ENCODE data around the gene CACNG1.

Gene CACNG1

DNA sequence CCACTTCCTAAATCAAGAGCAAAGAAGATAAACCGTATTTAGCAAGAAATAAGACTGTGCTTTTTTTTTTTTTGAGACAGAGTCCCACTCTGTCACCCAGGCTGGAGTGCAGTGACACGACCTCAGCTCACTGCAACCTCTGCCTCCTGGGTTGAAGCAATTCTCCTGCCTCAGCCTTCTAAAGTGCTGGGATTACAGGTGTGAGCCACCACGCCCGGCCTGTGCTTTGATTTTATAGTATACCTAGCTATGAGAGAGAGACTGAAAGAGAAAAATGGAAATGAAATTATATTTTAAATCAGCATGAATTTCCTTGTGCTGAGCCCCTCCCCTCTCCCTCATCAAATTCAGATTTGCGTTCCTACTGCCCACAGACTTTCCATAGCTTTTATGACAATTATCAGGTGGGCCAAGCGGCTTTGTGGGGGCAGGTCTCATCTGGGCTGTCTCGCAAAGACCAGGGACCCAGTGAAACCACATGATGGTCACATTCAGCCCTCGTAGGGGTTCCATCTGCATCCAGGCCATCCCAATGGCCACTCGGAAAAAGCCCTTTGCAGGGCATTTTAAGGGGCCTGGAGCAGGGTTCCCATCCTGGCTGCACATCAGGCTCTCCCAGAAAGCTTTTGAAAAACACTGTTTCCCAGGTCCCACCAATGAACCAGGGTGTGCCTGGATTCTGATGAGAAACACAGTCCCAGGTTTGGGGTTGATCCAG, 8.5 kb downstream of the CACNG1 start:
- no peak for DNase-seq

DNA sequence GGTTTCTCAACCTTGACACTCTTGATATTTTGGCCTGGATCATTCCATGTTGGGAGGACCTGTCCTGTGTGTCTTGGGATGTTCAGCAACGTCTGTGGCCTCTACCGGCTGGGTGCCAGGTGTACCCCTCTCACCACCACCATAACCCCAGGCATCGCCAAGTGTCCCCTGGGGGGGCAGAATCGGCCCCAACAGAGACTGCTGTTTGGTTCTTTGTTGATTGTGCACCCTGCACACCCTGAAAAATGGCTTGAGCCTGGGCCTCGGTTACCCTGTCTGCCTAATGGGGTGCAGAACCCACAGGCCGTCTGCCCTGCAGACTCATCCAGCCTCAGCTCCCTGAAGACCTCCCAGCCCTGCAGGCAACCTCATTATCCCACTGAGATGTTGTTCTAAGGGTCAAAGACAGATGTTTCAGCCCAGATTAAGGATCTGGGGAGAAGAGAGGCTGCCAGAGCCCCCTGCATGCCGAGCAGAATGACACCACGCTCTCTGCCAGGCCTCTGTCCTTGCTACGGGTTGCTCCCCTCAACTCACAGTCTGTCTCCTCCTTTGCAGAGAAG, 9.2 kb downstream of the CACNG1 start:
- DNase-seq = no peak

DNA sequence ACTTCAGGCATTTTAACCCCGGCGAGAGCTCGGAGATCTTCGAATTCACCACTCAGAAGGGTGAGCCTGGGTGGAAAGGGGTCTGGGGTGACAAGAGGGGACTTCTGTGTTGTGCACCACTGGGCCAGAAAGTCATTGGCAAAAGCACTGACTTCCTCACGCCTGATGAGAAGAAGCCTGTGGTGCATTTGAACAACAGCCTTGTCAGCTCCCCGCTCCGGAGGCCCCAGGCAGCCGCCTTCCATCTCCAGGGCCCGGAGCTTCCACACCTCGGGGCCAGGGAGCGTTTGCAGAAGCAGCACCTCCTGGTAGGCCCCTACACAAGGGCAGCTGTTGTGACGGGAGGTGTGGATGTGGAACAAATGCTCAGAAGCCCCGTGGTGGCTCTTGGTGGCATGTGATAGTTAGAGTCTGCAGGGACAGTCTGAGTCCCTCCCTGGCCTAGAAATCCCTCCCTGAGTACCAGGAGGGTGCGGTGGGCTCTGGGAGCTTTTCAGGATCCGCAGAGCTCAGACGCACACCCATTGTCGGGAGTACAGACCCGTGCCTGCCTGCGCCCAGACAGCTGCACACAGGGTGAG, 9.7 kb downstream of the CACNG1 start:
- DNase-seq = no peak

DNA sequence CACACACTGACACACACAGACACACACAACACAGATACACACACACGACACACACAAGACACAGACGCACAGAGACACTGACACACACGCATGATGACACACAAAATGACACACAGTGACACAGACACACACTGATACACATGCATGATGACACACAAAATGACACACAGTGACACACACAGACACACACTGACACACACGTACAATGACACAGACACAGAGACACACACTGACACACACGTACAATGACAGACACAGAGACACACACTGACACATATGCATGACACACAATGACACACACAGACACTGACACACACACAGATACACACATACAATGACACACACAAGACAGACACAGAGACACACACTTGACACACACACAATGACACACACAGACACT, 10.3 kb downstream of the CACNG1 start:
- no peak for DNase-seq

DNA sequence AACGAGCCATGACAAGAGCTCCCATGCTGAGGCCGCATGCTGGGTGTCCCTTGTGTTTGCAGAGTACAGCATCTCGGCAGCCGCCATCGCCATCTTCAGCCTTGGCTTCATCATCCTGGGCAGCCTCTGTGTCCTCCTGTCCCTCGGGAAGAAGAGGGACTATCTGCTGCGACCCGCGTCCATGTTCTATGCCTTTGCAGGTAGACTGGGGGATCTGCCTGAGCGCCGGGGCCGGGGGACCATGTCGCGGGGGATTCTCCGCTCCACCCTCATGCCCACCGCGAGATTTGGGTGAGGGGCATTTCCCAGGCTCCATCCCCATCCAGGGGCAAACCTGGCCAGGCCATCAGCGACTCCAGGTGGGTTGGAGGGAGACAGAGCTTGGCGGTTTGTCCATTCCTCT, 10.7 kb downstream of the CACNG1 start:
- no peak for DNase-seq

DNA sequence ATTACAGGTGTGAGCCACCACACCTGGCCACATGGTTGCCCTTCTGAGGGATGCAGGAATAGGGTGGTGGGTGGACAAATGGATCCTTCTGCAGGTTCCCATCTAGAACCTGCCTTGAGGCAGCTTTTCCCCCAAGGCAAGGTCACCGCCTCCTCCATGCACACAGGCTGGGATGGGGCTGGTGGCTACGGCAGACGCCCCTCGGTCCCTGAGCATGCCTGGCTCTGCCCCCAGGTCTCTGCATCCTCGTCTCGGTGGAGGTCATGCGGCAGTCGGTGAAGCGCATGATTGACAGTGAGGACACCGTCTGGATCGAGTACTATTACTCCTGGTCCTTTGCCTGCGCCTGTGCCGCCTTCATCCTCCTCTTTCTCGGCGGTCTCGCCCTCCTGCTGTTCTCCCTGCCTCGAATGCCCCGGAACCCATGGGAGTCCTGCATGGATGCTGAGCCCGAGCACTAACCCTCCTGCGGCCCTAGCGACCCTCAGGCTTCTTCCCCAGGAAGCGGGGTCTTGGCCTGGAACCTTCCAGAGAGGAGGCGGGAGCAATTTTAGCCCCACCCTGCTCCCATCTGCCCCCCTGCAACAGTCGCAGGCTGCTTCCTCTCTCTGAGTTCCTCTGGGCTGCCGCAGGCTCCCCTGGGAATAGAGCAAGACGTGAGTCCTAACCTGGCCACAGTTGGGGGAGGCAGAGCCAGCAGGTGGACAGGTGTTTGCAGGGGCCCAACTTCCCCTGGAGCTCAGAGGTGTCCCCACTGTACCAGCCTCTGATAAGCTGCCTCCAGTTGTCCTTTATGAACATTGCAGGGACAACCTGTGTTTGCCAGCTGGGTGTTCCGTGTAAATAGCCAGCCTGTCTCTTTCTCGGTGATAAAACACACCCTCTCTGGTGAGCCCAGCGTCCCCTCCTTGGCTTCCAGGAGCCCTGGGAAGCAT, 11.7 kb downstream of the CACNG1 start:
- DNase-seq = no peak

DNA sequence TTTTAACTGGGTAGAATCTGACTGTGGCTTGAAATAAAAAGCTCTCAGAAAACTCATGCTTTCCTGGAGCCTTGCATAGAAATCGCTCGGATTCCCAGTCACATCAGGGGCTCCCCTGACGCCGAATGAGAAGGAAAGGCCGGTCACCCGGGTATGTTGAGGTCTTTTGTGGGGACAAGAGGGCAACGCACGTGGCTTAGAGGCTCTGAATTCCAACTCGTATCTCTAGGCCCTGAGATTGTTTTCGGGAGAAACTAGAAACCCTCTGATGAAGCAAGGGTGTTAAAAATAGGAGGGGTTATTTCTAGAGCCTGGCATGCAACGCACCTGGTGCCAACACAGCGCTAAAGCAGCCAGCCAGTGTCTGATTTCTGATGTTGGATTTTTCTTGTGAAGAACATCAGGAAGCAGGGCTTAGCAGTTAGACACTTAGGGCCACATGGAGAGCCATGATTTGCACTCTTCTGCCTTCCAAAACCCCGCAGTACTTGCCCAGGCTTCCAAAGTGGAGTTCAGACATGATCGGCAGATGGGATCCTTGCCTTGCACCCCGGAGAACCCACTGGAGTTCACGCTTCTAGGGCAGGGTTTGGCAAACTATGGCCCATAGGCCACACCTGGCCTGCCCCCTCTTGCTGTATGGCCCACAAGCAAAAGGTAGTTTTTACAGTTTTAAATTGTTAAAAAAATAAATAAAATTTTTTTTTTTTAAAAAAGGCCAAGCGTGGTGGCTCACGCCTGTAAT, 12.6 kb downstream of the CACNG1 start:
- DNase-seq = no peak

DNA sequence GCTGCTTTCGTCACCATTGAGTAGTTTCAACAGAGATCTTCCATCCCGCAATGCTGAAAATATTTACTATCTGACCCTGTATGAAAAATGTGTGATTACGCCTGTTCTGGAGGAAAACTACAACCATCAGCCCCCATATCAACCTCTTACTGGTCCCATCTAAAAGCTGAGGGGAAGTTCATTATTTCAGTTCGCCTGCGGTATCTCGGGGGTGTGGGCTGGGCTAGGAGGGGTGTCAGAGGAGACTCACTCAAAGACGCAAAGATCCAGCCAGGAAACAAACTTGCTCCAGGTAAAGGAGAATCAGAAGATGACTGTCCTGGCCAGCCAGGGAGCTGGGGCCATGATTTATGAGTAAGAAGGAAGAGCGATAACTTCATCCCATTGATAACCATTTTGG, 13.7 kb downstream of the CACNG1 start:
- DNase-seq = no peak

DNA sequence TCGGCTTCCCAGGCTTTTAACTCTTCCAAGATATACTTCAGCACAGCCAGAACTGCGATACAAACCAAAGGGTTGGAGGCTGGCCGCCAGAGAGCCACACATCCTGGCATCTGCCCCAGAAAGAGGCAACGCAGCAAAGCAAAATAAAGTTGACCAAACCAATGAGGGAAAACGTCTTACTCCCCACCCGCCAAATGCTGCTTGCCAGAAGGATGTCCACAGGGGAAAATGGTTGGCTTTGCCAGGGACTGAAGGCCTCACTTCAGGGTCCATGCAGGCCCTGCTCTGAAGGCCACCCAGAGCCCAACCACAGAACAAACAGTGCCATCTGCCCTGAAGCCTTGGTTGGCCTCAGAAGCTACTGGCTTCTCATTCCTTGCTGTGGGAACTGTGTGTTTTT, 15.0 kb downstream of the CACNG1 start:
- DNase-seq = no peak

DNA sequence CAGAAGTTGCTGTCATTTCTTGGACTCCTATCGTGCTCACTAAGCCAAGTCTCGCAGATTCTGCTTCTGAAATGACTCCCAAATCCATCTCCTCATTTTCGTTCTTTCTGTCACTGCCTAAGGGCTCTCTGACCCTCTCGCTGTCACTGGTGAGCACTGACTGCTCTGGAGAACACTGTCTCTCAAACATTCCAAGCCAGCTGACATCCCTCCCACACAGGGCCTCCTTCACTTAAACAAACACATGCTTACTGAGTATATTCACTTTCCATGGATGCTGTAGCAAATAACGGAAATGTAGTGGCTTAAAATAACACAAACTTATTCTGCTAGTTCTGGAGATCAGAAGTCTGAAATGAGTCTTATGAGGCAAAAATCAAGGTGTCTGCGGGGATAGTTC, 18.8 kb downstream of the CACNG1 start:
- DNase-seq = no peak

DNA sequence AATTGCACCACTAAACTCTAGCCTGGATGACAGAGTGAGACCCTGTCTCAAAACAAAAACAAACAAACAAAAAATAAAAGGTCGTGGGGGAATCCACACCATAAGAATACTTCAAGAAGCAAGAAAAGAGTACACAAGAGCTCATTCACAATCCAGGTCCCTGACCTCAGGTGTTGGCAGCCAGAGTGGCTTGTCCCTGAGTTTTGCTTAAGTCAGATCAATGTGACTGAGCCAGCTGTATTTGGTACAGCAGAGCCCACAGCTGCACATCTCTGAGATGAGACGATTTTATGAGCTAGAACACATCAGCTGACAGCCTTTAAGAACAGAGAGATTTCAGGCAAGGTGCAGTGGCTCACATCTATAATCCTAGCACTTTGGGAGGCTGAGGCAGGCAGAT, 22.4 kb downstream of the CACNG1 start:
- DNase-seq = no peak

DNA sequence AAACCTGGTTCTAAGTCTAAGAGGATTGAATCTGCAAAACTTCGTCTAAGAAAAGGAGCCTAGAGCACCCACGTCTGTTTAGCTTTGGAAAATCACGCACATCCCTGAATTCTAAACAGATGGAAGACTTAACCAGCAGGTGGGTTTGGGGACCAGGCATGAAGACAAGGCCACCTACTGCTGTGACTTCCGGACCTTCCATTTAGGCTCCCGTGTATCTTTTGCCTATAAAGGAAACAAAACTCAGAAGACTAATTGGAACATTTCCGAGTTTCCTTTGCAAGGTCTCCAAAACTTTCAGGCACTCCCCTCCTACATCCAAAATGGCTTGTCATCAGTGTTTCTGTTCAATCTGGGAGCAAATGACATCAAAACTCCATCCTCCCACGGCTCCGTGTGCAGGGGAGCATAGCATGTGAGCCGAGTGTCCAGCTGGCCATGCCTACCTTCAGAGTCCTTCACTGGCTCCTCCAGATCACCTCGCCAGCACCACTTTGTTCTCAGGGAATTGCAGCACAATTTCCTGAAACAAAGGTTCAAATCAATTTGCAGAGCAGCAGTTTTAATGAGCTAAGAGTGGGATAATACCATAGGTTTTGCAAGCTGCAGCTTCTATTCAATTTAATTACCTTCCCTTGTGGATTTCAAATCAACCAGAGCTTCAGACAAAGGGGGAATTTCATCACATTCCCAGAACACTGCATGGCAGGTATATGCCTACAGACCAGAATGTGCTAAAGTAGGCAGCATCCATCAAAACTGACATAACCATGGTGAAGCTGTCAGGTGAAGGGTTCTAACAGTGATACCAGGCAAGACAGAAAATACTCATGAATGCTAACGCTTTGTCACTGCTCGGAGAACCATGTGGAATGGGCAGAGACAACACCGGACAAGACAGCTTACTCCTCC, 23.5 kb downstream of the CACNG1 start:
- no peak for DNase-seq

DNA sequence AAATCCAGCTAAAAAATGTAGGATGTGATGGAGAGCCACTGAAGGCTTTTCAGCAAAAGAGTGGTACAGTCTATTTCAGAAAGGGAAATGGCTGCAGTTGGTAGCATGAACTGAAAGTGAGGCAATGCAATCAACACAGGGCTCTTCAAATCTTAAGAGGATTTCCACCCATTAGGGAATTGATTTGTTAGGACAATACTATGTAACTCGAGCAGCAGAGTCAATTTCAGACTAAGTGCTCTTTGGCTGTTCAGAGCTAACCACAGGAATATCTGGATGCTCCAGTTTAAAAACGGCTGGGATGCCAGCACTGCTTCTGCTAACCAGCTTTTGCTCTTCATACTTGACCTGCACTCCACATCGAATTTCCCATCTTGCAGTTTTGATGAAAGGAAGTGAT, 24.6 kb downstream of the CACNG1 start:
- DNase-seq = no peak

DNA sequence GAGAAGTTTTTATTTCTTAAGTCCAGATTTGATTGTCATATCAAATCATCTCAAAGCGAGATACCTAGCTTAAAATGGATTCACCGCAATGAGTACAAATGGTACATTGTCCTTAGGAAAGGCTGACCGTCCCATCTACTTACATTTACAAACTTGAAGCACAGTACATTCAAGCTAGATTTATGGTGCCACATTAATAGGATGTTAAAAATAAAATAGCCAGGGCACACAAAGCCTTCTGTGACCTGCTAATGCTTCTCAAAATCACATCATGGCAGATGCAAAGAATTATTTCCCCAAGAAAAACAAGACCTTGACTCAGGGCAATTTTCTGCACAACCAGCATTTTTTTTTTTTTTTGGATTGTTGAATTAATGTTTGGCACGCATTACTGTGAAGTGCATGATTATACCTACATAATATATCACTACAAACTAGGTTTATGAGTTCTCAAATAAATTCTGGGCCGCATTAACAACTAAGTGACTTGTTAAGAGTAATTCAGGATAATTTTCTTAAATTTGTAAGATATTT, 25.3 kb downstream of the CACNG1 start:
- DNase-seq = no peak

DNA sequence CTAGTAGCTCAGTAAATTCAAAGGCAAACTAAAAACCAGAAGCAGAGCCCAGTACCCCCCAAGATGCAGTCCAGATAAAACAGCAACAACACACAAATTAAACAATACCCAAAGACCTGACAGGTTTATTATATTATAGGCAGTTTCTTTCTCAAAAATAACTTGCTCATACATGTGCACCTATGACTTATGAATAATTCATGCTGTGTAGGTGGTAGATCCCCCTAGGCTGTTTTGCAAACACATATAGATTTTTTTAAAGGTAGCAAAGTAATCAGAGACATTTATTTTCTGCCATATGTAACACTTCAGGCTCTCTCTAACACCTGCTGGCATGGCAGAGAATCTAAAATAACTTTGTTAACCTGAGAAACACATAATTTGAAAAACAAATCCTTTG, 27.2 kb downstream of the CACNG1 start:
- no peak for DNase-seq

DNA sequence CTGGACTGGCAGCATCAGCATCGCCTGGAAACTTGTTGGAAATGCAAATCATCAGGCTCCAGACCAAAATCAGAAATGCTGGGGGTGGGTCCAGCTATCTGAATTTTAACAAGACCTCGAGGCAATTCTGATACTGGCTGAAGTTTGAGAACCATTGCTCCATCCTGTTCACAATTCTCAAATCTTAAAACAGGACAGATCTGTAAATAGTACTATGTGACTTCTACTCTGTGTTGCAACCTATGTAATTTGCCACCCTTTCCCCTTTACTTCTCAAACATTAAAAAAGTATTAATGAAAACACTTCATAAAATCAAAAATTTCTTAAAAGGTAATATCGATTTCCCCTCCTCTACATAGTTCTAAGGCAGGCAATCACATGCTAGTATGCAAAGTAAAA, 28.5 kb downstream of the CACNG1 start:
- DNase-seq = no peak

DNA sequence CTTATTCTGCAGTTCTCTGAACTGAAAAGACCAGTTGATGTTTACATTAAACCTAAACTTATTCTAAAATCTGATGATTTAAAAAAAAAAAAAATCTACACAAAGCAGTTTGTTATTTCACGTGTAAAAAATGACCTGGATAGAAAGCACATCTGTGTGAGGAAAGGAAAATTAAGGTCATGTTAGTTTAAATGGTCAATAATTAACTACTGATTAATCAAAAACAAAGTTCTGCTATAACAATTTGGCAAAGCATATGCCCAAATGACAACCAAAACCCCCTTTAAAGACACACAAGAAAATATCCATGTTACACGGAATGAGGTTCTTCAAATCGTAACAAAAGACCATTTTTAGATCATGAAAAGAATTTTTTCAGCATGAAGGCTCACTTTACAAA, 30.4 kb downstream of the CACNG1 start:
- no peak for DNase-seq

DNA sequence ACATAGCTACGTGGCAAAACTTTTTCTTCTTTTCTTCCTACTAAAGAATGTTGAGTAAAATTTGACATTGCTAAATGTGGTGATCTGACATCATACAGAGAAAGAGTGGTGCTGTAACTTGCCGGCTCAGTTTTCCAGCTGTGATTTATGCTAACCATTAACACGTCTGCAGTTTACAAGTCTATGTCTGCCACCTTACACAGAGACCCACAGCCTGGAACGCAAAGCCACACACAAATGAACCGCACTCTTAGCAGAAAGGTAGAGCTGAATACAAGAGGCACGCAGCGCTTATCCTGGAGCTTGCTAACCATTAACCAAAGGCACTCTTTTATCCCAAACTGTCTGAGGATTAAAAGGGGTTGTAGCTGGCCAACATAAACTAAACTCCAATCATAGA, 31.9 kb downstream of the CACNG1 start:
- DNase-seq = no peak

DNA sequence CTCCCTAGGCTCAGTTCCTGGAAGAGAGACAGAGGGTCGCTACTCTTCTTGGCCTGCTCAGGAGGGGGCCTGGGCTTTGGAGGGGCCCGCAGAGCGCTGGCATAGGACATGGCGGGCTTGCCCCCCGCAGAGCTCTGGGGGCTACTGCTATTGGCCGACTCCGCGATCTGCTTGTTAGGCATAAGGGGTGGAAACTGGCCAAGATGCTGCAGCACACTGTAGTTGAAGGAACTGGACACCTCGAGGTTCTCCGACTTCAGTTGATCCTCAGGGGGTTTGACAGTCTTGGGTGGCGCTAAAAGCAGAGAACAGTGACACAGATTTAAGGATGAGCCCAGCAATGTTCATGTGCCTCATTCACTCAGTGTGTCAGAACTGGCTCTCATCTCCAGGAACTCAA, 33.9 kb downstream of the CACNG1 start:
- DNase-seq = no peak

DNA sequence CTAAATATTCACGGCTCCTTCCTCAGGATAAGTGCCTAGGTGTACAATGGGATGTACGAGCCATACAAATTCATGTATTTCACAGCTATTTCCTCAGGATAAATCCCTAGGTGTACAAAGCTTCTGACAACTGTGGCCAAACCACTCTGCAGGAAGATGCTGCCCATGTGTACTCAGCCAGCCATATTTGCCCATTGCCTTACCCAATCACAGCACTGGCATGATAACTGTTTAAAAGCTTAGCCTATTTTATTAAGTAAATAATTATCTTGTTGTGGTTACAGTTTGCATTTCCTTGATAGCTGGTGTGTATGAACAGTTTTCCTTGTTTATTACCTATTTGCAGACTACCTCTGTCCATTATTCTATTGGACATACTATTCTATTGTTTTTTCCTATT, 35.1 kb downstream of the CACNG1 start:
- no peak for DNase-seq

DNA sequence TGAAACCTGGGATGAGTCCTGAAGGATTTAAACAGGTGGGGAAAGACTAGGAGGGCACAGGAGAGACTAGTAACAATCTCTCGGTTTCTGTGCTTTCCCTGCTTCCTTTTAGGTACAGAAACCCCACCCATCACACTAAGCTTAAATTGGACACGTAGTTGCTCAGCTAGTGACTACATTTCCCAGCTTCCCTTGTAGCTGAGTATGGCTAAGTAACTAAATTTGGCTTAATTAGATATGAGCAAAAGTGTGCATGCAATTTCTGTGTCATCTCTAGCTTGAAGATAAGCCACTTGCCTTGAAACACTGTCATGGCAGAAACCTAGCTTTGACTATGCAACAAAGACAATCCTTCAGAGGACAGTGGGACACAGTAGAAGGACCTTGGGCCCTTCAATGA, 36.5 kb downstream of the CACNG1 start:
- no peak for DNase-seq

DNA sequence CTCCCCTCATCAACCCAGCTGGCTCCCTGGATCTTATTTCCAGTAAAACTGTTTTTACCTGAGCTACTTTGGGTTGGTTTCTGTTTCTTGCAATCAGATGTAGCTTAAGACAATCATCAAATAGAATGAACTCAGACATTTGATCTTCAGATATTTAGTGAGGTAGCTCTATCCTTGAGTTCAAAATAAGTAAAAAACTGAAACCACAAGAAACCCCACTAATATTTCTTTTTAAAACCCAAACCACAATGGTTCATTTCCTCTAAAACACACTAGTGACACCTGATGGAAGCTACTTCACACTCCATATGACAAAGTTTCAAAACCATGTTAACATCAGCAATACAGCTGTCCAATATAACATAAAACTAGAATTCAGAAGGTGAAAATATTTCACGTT, 37.8 kb downstream of the CACNG1 start:
- no peak for DNase-seq
